ENCODE results near the gene NCK1.

- TF ChIP-seq POLR2A (IDR thresholded peaks at IDR 0.05) (no peak), CTCF (IDR thresholded peaks at IDR 0.05) (no peak)
Measured at GRCh38 chr3:136949146-136949545, 87.1 kb downstream of the NCK1 start.

All from uterus (tissue), 2 donors.